ENCODE data around the gene CHCHD4.
A peak's percentile ranks its signal among the peaks of the same experiment; 100 is the strongest.

Gene CHCHD4

GRCh38 chr3:14148041-14148985 lies 23.6 kb upstream of the CHCHD4 start:
- DNase-seq, result no peak

- DNase-seq, result no peak
These were observed 22.9 kb upstream of the CHCHD4 start for GRCh38 chr3:14147617-14148016.

DNA sequence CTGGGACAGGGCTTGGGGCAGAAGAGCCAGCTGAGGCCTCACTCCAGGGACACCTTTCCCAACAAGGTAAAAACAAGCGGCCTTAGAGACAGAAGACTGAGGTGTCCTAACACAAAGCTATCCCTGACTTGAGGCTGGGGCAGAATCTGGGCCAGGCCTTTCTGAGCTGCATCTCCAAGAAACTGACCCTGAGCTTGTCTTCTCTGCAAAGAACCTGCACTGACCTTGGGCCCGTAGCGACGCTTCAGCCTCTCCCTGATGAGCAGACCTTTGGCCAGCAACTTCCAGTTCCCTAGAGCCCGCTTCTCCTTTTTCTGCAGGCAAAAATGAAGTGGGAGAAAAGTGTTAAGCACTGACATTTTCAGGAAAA lies 22.4 kb upstream of the CHCHD4 start:
- DNase-seq, result no peak

DNA sequence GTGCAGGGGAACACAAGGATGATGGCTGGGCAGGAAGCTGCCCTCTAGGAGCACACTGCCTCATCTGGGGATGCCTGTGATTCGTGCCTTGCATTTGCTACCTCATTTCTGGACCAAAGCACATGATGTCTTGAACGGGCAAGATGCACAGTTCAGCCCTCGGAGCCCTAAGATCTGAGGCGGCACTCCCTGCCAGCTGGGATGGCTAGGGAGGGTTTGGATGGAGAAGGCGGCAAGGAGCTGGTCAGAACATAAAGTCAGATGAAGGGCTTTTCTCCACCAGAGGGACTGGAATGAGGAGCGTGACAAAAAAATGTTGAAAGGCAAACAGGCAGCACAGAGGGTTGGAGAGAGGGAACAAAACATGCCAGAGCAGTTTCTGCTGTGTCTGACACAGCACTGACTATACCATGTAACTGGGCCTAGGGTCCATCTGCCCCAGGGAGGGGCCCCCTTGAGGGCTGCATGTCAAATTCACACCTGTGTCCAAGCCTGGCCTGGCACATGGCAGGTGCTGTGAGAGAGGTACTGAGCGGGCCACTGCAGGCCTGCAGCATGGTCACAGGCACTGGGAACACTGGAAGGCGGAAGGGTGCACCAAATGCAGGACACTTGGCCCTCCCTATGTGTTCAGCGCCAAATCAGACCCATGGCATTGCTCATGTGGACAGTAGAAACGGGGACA lies 21.9 kb upstream of the CHCHD4 start:
- no peak for DNase-seq

DNA sequence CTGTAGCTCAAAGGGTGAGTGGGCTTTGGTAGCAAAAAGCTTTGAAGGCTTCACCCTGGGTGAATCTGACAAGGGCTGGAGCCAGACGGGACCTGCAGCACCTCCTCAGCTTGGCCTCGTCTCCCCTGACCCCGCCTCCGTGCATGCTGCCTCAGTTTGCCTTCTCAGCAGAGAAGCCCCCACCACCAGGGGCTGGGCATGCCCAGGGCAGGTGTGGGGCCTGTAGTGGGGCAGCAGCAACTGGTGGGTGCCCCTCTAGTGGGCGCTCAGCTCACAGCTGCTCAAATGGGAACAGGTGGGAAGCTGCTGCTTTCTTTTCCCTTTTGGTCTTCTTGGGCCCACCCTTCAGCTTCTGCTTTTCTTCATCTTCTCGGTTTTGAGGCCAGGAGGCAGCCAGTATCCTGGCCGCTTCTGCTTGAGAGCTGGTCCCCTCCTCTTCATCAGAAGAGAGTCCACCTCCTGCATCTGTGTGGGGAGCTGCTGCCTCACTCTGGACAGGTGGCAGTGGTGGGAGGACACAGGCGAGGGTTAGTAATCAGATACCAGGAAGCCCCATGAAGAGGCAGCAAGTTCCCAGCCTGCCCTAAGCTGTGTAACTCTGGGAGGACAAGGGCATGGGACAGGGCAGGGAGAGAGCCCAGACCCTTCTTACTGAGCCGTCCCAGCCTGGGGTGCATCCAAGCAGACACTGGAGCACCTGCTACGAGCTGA lies 21.2 kb upstream of the CHCHD4 start:
- no peak for DNase-seq

DNA sequence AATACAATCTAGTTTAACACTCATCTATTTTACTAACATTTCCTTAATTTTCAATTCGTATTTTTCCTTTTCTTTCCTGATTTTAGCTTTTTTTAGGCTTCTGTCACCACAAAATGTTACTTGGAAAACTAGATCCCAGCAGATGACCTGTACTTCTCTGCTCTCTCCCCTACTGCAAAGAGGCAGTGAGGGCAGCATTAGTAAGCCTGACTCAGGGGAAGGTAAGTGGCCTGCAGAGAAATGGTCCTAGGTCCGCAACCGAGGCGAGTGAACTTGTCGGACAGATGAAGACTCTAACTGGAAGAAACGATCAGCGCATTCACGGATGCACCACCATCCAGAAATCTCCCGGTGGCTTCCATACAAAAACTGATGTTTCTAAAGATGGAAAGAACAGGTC lies 20.6 kb upstream of the CHCHD4 start:
- DNase-seq, result no peak

DNA sequence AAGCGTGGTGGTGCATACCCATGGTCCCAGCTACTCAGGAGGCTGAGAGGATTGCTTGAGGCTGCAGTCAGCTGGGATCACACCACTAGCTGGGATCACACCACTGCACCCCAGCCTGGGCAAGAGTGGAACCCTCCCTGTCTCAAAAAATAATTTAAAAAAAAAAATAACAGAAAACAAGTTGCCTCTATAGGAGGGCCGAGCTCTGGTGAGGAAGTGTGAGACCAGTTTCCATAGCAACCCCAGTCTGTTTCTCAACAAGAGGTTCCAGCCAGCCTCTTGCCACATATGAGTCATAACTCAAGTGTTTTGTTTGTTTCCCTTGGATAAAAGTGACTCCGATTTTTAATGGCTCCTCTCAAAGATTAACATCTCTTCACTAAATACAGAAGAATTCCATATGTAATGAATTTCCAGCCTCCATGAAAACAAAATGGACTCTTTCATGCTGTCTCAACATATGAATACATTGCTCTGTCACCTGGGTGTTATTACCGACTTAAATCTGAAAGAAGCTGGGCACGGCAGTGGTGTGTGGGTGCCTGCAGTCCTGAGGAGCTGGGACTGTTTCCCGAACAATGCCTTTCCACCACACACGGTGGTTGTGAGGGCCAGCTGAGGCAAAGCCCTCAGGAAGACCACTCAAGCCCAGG lies 19.9 kb upstream of the CHCHD4 start:
- DNase-seq, result peak; percentile 36

DNA sequence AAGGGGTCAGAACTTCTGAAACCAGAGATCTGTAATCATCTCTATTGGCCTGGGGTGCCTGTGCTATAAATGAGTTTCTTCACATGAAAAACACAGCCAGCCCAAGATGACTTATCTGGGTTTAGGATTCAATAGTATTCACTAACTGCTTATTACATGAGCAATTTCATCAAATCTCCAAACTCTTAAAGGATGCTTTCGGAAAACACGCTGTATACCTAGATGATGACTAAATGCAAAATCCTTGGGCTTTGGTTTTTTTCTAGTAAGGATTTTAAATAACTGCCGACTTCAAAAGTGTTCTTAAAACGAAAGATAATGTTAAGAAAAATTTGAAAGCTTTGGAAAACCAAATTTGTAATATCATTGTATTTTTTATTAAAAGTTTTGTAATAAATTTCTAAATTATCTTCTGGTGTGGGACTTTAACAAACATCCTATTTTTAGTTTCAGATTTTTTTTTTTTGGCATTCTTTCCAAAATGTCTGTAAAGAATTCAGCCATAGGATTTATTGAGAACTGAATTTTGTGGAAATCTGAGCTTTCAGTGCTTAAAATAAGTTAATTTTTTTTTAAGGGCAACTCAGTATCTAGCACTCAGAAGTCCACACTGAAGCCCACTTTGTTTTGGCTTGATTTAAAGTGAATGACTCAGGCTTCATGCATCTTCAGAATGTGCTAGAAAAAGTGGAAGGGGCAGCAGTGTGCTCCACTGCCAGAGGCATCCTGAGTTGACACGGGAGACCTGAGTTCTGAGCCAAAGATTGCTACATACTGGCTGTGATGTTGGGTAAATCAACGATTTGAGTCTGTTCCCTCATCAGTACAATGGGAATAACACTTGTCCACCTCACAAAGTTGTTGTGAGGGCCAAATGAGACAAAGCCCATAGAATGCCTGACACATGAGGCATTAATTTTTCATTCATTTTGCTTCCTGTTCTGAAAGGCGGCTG lies 18.9 kb upstream of the CHCHD4 start:
- no peak for DNase-seq

DNA sequence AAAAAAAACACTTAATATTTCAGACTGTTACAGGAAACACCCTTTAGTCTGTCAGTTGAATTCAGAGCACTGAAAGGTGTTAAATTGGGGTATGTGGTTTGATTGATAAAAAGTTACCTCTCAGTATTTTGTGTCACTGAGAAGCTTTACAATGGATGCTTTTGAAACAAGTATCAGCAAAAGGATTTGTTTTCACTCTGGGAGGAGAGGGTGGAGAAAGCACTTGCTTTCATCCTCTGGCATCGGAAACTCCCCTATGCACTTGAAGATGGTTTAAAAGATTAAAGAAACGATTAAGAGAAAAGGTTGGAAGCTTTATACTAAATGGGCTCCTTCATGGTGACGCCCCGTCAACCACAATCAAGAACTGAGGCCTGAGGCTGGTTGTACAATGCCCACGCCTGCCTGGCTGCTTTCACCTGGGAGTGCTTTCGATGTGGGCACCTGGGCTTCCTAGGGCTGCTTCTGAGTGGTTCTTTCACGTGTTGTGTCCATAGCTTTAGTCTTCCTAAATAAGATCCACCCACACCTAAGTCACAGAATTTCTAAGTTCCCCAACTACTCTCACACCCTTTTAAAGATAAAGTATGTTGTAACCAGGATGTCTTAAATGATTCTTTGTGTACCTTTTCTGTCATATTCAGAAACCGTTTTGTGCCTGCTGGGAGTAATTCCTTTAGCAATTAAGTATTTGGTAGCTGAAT lies 18.0 kb upstream of the CHCHD4 start:
- DNase-seq, result peak; percentile 37

DNA sequence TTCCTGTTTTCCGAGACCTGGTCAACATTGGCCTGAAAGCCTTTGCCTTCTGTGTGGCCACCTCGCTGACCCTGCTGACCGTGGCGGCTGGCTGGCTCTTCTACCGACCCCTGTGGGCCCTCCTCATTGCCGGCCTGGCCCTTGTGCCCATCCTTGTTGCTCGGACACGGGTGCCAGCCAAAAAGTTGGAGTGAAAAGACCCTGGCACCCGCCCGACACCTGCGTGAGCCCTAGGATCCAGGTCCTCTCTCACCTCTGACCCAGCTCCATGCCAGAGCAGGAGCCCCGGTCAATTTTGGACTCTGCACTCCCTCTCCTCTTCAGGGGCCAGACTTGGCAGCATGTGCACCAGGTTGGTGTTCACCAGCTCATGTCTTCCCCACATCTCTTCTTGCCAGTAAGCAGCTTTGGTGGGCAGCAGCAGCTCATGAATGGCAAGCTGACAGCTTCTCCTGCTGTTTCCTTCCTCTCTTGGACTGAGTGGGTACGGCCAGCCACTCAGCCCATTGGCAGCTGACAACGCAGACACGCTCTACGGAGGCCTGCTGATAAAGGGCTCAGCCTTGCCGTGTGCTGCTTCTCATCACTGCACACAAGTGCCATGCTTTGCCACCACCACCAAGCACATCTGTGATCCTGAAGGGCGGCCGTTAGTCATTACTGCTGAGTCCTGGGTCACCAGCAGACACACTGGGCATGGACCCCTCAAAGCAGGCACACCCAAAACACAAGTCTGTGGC lies 17.1 kb upstream of the CHCHD4 start:
- DNase-seq, result no peak

DNA sequence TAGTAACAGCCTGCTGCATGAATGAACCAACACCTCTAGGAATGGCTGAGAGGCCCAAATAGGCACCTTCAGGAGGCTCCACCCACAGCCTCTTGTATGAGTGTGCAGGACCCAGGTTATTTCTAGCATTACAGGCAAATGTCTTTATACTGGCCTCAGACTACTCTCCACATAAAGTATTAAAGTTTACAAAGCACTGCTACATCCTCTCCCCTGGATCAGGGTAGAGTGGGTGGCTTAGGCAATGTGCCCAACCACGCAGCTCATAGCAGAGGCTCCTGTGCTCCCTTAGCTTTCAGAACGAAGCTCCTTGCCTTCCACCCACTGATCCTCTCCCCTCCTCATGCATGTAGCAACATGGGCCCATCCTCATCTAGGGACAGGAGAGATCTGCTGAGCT lies 16.5 kb upstream of the CHCHD4 start:
- no peak for DNase-seq

- no peak for DNase-seq
These were observed 16.0 kb upstream of the CHCHD4 start for GRCh38 chr3:14140668-14141067.

- DNase-seq, result no peak
These were observed 15.1 kb upstream of the CHCHD4 start for GRCh38 chr3:14139771-14140170.

GRCh38 chr3:14138878-14139655 lies 14.4 kb upstream of the CHCHD4 start:
- DNase-seq, result no peak

- no peak for DNase-seq
These were observed 13.6 kb upstream of the CHCHD4 start for GRCh38 chr3:14138109-14138877.

GRCh38 chr3:14137445-14137844 lies 12.8 kb upstream of the CHCHD4 start:
- no peak for DNase-seq

DNA sequence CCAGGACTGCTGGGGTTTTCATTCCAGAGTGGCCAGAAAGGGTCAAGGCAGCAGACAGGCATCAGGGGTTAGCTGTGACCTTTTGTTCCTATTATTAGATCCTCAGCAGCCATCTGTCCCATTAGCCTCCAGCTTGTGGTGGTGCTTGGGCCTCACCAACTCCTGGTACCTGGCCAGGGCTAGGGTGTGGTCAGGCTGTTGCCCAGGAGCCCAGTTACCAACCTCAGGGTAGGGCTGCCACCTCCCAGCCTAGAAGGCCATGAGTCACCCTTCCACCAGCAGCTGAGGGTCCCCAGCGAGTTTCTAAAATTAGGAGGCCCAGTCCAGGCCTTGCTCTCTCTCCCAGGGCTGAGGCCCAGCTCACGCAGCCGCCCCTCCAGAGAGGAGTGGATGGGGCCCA lies 12.3 kb upstream of the CHCHD4 start:
- no peak for DNase-seq

DNA sequence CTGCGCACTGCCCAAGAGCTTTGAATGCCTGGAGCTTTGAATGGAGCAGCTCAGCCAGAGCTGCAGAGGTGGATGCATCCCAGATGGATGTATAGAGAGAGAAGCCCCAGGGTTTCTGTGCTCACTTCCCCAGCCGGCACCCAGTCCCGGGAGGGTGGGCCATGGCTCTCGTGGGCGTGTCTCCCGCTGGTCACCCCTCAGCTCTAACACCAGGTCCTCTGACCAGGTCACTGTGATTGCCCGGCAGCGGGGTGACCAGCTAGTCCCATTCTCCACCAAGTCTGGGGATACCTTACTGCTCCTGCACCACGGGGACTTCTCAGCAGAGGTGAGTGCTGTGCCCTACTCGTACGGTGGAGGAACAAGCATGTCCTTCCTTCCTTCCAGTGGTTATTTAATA lies 10.9 kb upstream of the CHCHD4 start:
- no peak for DNase-seq

GRCh38 chr3:14134291-14134690 lies 9.6 kb upstream of the CHCHD4 start:
- no peak for DNase-seq

Measured in activated effector memory CD4-positive, alpha-beta T cell treated with Interleukin-2 at 50 U/mL for 16 hours (primary cell).